HepG2 (cell line): ENCODE results near the gene VEPH1. TPM values are rescaled to one million over a fixed set of nuclear protein-coding genes. Genes with fewer than 3 reads are reported as not detected.

Experiments used
- ATAC-seq: fragments of 200-7000 bp; cut with Tn5 transposase; 3 replicates; pipeline ENCODE4 v1.9.1; 2020; ENCODE audit warnings: mild to moderate bottlenecking, moderate library complexity
- BruUV-seq: library from RNA; stranded (reverse); fragments of 400-500 nt; replicated peaks from 2 replicates; lab custom pipeline; 2021; lab: Mats Ljungman, UMichigan
- CTCF ChIA-PET: fragments of 300-600 bp; formaldehyde crosslinking; extraction: SDS; loops from one replicate; lab custom pipeline; 2021; ENCODE audit warnings: low total read pairs, inconsistent platforms, low intra/inter-chr PET ratio; lab: Yijun Ruan, JAX
- POLR2A ChIA-PET: fragments of 350-600 bp; sonication (Branson Sonifier 250); formaldehyde crosslinking; loops from one replicate; lab custom pipeline; 2020; ENCODE audit warnings: antibody characterized with exemption, inconsistent platforms; lab: Yijun Ruan, JAX
- DNase-seq: peaks from one replicate; pipeline ENCODE4 v3.0.0-alpha.2; 2015; ENCODE audit warnings: low spot score
- FAIRE-seq: peaks from 3 replicates; lab custom pipeline; 2011; peaks lifted over from hg19 to GRCh38; lab: Jason Lieb, UNC
- H2AFZ ChIP-seq: one replicate; pipeline ENCODE4 v1.6.1; 2011; ENCODE audit warnings: low read length, inconsistent platforms
- H3K27ac ChIP-seq: fragments of 300-600 bp; 3 replicates; pipeline ENCODE4 v1.8.0; 2011; ENCODE audit warnings: mixed run types, mild to moderate bottlenecking, mixed read lengths, low read length, inconsistent platforms; ENCODE audit not compliant: insufficient read depth; ENCODE audit errors: extremely low read length
- H3K27me3 ChIP-seq, 2 experiments: fragments of 200-600 bp in 1 of 2; 2 replicates in 1 of 2; 3 replicates in 1 of 2; pipeline versions ENCODE4 v1.6.0 to v1.8.0; 2011; ENCODE audit warnings: low read length in 2 of 2, mild to moderate bottlenecking in 2 of 2, moderate library complexity in 2 of 2, inconsistent platforms in 1 of 2; ENCODE audit not compliant: insufficient read depth in 2 of 2, control insufficient read depth in 1 of 2
- H3K36me3 ChIP-seq, 2 experiments: fragments of 200-600 bp in 1 of 2; replicated peaks in 1 of 2; 2 replicates in 1 of 2; 3 replicates in 1 of 2; pipeline versions ENCODE4 v1.5.1 to v1.8.0; 2011; ENCODE audit warnings: low read length in 2 of 2, inconsistent platforms in 1 of 2; ENCODE audit not compliant: insufficient read depth in 2 of 2, control insufficient read depth in 1 of 2
- H3K4me1 ChIP-seq: 2 replicates; pipeline ENCODE4 v1.5.1; 2012; ENCODE audit warnings: low read length, inconsistent platforms; ENCODE audit not compliant: insufficient read depth
- H3K4me2 ChIP-seq: 2 replicates; pipeline ENCODE4 v1.6.0; 2011; ENCODE audit warnings: low read depth, low read length, inconsistent platforms
- H3K4me3 ChIP-seq, 3 experiments: fragments of 200-600 bp in 1 of 3; sonication (generic), shearing (Covaris generic) in 1 of 3; replicated peaks in 1 of 3; 2 replicates each; pipeline ENCODE4 v1.5.1; 2011 to 2016; ENCODE audit warnings: low read length in 3 of 3, inconsistent platforms in 2 of 3, low read depth in 2 of 3, mild to moderate bottlenecking in 2 of 3, control low read depth in 1 of 3, mixed read lengths in 1 of 3; ENCODE audit not compliant: insufficient read depth in 1 of 3
- H3K79me2 ChIP-seq: one replicate; pipeline ENCODE4 v1.6.1; 2011; ENCODE audit warnings: low read length, inconsistent platforms; ENCODE audit not compliant: insufficient read depth
- H3K9ac ChIP-seq: 2 replicates; pipeline ENCODE4 v1.6.0; 2011; ENCODE audit warnings: mild to moderate bottlenecking, low read depth, low read length, inconsistent platforms; ENCODE audit not compliant: insufficient read depth
- H3K9me3 ChIP-seq: 2 replicates; pipeline ENCODE4 v1.5.1; 2012; ENCODE audit warnings: mild to moderate bottlenecking, low read length
- H4K20me1 ChIP-seq: 2 replicates; pipeline ENCODE4 v1.6.0; 2011; ENCODE audit warnings: inconsistent platforms, mild to moderate bottlenecking, low read length, moderate library complexity; ENCODE audit not compliant: insufficient read depth
- BHLHE40 ChIP-seq: IDR thresholded peaks from 2 replicates; pipeline ENCODE4 v1.6.1; 2011; ENCODE audit warnings: low read length, improper control_type of control experiment
- HDAC2 ChIP-seq: sonication (generic); formaldehyde crosslinking; IDR thresholded peaks from 2 replicates; pipeline ENCODE4 v1.4.0; 2020; ENCODE audit warnings: missing genetic modification reagents
- KDM5A ChIP-seq: fragments of 200-600 bp; sonication (generic); IDR thresholded peaks from 2 replicates; pipeline ENCODE4 v1.7.0; 2018; ENCODE audit warnings: antibody characterized with exemption, mild to moderate bottlenecking, low read length, borderline replicate concordance
- NBN ChIP-seq: fragments of 450-650 bp; conservative IDR thresholded peaks from 2 replicates; pipeline ENCODE4 v1.6.1; 2017
- NFATC3 ChIP-seq: sonication (generic); formaldehyde crosslinking; IDR thresholded peaks from 2 replicates; pipeline ENCODE4 v1.5.1; 2020; ENCODE audit warnings: mild to moderate bottlenecking, missing genetic modification reagents
- PHF20 ChIP-seq: sonication (generic); formaldehyde crosslinking; IDR thresholded peaks from 2 replicates; pipeline ENCODE4 v1.5.0; 2020; ENCODE audit warnings: mild to moderate bottlenecking, missing genetic modification reagents
- POGK ChIP-seq: sonication (generic); formaldehyde crosslinking; conservative IDR thresholded peaks from 2 replicates; pipeline ENCODE4 v1.8.0; 2022; ENCODE audit warnings: mild to moderate bottlenecking, moderate library complexity, missing genetic modification reagents
- RXRB ChIP-seq: IDR thresholded peaks from 2 replicates; pipeline ENCODE4 v1.6.1; 2016; ENCODE audit warnings: borderline replicate concordance, missing genetic modification reagents, missing compliant biosample characterization
- THYN1 ChIP-seq: sonication (generic); formaldehyde crosslinking; IDR thresholded peaks from 2 replicates; pipeline ENCODE4 v1.8.1; 2023; ENCODE audit warnings: low read depth, mild to moderate bottlenecking, moderate library complexity, missing genetic modification reagents, borderline replicate concordance
- TRAFD1 ChIP-seq: sonication (generic); formaldehyde crosslinking; IDR thresholded peaks from 2 replicates; pipeline ENCODE4 v1.5.1; 2020; ENCODE audit warnings: missing genetic modification reagents, mild to moderate bottlenecking, borderline replicate concordance
- ZNF317 ChIP-seq: sonication (generic); formaldehyde crosslinking; IDR thresholded peaks from 2 replicates; pipeline ENCODE4 v1.5.0; 2020; ENCODE audit warnings: mild to moderate bottlenecking, missing genetic modification reagents
- ZNF720 ChIP-seq: sonication (generic); formaldehyde crosslinking; IDR thresholded peaks from 2 replicates; pipeline ENCODE4 v1.4.0; 2020; ENCODE audit warnings: missing genetic modification reagents
- ZNF790 ChIP-seq: sonication (generic); formaldehyde crosslinking; IDR thresholded peaks from 2 replicates; pipeline ENCODE4 v1.8.0; 2022; ENCODE audit warnings: missing genetic modification reagents, mild to moderate bottlenecking, borderline replicate concordance
- WGBS: methylation state at CpG from one replicate; pipeline ENCODE4 v1.1.6; 2017; ENCODE audit warnings: low lambda C conversion rate; 5-methylcytosine and 5-hydroxymethylcytosine counted together
- in situ Hi-C: cut with HindIII; loops from 2 replicates; pipeline ENCODE4 v1.10.0; 2017; ENCODE audit warnings: low pct_unique_long_range_greater_than_20kb; ENCODE audit not compliant: extremely low pct_ligation_motif_present
- intact Hi-C: fragments of 100-400 bp; cut with micrococcal nuclease; formaldehyde crosslinking; loops from one replicate; pipeline ENCODE4 v1.10.0; 2022; ENCODE audit not compliant: unreplicated experiment
- polyA plus RNA-seq, 8 experiments: library from polyadenylated mRNA; depleted of rRNA in 3 of 8; stranded (reverse) in 7 of 8; unstranded in 1 of 8; fragments of >200 nt; fragmentation: Illumina TruSeq in 4 of 8; extraction: Trizol in 4 of 8; gene quantifications; 2 replicates each; pipeline versions ENCODE4 v1.2.1 to v1.2.3, GENCODE V29; 2011 to 2016; ENCODE audit warnings: low read depth in 4 of 8, missing spikeins in 1 of 8, mixed read lengths in 1 of 8; ENCODE audit not compliant: insufficient read depth in 1 of 8
- total RNA-seq, 5 experiments: library from RNA; depleted of rRNA; stranded (reverse); fragments of >200 nt; fragmentation: Illumina TruSeq; extraction: Trizol; gene quantifications; 2 replicates each; pipeline ENCODE4 v1.2.3, GENCODE V29; 2016; ENCODE audit warnings: low read depth in 1 of 5
- TF ChIP-seq, protein P1 (sequence below): sonication (generic); formaldehyde crosslinking; IDR thresholded peaks from 2 replicates; pipeline ENCODE4 v1.8.0; 2022; ENCODE audit warnings: missing genetic modification reagents, mild to moderate bottlenecking, inconsistent platforms, borderline replicate concordance
- TF ChIP-seq, protein P2 (sequence below): sonication (generic); formaldehyde crosslinking; IDR thresholded peaks from 2 replicates; pipeline ENCODE4 v1.4.0; 2020; ENCODE audit warnings: missing genetic modification reagents
- TF ChIP-seq, protein P3 (sequence below): sonication (generic); formaldehyde crosslinking; IDR thresholded peaks from 2 replicates; pipeline ENCODE4 v1.5.1; 2020; ENCODE audit warnings: missing genetic modification reagents, mild to moderate bottlenecking, borderline replicate concordance

The VEPH1 gene
- total and polyA plus RNA-seq, 2 of the 13 experiments (the other 11 are each of a cell fraction or from before 2014, with no cell fraction given): not detected

- TF ChIP-seq NFATC3 (CRISPR knock-in tag): no peak
- no peak for TF ChIP-seq HDAC2 (CRISPR knock-in tag)
- TF ChIP-seq, protein P1, sequence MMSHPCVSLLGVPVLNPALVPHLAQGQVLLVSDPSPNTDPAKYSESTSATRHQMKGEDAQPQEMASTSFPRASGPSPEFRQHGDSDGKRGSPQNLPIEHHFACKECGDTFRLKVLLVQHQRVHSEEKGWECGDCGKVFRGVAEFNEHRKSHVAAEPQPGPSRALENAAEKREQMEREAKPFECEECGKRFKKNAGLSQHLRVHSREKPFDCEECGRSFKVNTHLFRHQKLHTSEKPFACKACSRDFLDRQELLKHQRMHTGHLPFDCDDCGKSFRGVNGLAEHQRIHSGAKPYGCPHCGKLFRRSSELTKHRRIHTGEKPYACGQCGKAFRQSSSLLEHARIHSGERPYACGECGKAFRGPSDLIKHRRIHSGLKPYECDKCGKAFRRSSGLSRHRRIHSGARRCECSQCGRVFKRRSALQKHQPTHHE (CRISPR knock-in tag): no peak
- TF ChIP-seq ZNF720: no peak
- no peak for TF ChIP-seq TRAFD1
- TF ChIP-seq ZNF317 (CRISPR knock-in tag): no peak
- TF ChIP-seq BHLHE40: no peak
- no peak for TF ChIP-seq THYN1 (CRISPR knock-in tag)
- TF ChIP-seq, protein P2, sequence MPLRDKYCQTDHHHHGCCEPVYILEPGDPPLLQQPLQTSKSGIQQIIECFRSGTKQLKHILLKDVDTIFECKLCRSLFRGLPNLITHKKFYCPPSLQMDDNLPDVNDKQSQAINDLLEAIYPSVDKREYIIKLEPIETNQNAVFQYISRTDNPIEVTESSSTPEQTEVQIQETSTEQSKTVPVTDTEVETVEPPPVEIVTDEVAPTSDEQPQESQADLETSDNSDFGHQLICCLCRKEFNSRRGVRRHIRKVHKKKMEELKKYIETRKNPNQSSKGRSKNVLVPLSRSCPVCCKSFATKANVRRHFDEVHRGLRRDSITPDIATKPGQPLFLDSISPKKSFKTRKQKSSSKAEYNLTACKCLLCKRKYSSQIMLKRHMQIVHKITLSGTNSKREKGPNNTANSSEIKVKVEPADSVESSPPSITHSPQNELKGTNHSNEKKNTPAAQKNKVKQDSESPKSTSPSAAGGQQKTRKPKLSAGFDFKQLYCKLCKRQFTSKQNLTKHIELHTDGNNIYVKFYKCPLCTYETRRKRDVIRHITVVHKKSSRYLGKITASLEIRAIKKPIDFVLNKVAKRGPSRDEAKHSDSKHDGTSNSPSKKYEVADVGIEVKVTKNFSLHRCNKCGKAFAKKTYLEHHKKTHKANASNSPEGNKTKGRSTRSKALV (CRISPR knock-in tag): no peak
Measured at GRCh38 chr3:157463816-157464215, 39.4 kb downstream of the VEPH1 start (continued).

DNA sequence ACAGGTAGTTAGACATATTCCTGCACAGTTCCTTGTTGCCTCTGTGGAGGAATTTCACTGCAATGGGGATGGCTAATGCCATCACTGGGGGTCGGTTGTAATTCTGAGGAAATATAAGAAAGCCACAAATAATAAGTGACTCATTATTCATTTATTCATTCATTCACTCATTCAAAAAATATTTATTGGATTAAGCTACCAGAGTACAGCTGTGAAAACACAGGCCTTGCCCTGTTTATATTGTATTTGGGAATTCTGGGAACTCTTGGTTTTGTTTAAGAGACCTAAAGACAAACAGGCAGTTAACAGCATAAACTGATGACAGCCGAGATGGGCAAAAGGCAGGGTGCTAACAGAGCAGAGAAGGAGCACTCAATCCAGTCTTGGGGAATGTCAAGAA is 43.0 kb downstream of the VEPH1 start:
- Histone ChIP-seq H4K20me1 (no peaks in the 10 kb centered on the region), H3K27ac (no peak overlapping the region), H3K9ac (no peak overlapping the region), H3K4me2 (no peak overlapping the region), H3K4me3 (no peak overlapping the region), H3K9me3 (no peaks in the 10 kb centered on the region), H3K79me2 (no peaks in the 10 kb centered on the region), H3K36me3 (no peaks in the 10 kb centered on the region), H2AFZ (no peak overlapping the region), H3K4me1 (no peaks in the 10 kb centered on the region), H3K27me3 (no peaks in the 10 kb centered on the region)
- CTCF ChIA-PET: no interaction called here
- FAIRE-seq: no peak
- POLR2A ChIA-PET: no interaction called here
- intact Hi-C loops: no loop called here
- no peak for ATAC-seq
- BruUV-seq: no TSS peak
- 0% methylated on average over 2 of the region's 2 CpGs for WGBS
- in situ Hi-C loops: no loop called here
- no peak for DNase-seq
- TF ChIP-seq RXRB: no peak
- TF ChIP-seq, protein P3, sequence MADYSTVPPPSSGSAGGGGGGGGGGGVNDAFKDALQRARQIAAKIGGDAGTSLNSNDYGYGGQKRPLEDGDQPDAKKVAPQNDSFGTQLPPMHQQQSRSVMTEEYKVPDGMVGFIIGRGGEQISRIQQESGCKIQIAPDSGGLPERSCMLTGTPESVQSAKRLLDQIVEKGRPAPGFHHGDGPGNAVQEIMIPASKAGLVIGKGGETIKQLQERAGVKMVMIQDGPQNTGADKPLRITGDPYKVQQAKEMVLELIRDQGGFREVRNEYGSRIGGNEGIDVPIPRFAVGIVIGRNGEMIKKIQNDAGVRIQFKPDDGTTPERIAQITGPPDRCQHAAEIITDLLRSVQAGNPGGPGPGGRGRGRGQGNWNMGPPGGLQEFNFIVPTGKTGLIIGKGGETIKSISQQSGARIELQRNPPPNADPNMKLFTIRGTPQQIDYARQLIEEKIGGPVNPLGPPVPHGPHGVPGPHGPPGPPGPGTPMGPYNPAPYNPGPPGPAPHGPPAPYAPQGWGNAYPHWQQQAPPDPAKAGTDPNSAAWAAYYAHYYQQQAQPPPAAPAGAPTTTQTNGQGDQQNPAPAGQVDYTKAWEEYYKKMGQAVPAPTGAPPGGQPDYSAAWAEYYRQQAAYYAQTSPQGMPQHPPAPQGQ (CRISPR knock-in tag): no peak
- no peak for TF ChIP-seq KDM5A
- no peak for TF ChIP-seq PHF20 (CRISPR knock-in tag)
- no peak for TF ChIP-seq ZNF790 (CRISPR knock-in tag)
- no peak for TF ChIP-seq POGK (CRISPR knock-in tag)
- no peak for TF ChIP-seq NBN
